Measurements from ENCODE around the gene RENBP. TPM values are rescaled to one million over a fixed set of nuclear protein-coding genes. Genes with fewer than 3 reads are reported as not detected.

RENBP gene
- total RNA-seq, 2 donors from 2014 or later, result 0.66 to 6.0 TPM

DNA sequence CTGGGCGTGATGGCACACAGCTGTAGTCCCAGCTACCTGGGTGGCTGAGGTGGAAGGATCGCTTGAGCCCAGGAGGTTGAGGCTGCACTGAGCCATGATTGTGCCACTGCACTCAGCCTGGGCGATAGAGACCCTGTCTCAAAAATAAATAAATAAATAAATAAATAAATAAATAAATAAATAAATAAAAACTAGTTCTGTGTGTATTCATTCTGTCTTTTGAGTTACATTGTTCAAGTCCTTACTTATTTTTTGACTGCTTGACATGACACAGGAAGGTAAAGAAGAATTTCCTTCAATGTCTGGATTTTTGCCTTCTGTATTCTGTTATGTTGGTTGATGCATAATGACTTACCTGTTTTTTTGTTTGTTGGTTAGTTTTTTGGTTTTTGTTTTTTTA, 7.4 kb downstream of the RENBP start:
- TF ChIP-seq CTCF (IDR thresholded peaks at IDR 0.05), result no peak
- no peak for TF ChIP-seq POLR2A (IDR thresholded peaks at IDR 0.05)
- no peak overlapping the region for H3K27ac ChIP-seq
- no peak for ATAC-seq
- peaks cover 7% of the 10 kb centered on the region for H3K4me1 ChIP-seq
- no peaks in the 10 kb centered on the region for H3K9me3 ChIP-seq
- no peaks in the 10 kb centered on the region for H3K36me3 ChIP-seq (replicated peaks in 1 of 2; ENCODE audit: insufficient read depth in 1 of 2, low read depth in 2 of 2)
- WGBS, 2 donors, result 92 to 98% methylated on average over 2 to 3 of the region's 3 CpGs
- DNase-seq, result no peak
- intact Hi-C loops (cut with DNase I), result no loop called here
- no peaks in the 10 kb centered on the region for H3K27me3 ChIP-seq
- no peak overlapping the region for H3K4me3 ChIP-seq

DNA sequence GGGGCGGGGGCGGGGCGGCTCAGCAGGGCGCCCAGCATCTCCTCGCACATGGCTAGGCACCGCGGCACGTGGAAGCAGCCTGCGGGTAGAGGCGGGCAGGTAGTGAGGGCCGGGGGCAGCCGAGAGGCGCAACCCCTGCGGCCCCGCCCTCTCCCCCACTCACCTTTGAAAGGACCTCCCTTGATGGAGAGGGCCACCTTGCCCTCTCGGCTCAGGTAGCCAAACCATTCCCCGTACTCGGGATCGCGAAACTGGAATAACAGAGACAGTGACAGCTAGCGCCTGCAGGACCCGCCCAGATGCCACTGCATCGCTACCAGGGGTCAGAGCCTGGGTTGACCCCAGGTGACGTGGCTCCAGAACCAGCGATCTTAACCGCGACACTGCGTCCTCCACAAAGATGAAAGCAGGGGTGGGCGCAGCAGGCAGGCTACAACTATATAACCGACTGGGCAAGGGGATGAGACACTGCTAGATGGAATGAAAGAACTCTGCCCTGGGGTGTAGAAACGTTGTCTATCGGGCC, 9.1 kb downstream of the RENBP start:
- TF ChIP-seq POLR2A (IDR thresholded peaks at IDR 0.05), result no peak
- TF ChIP-seq CTCF (IDR thresholded peaks at IDR 0.05), result no peak
- DNase-seq (no peak), ATAC-seq (peak; percentile 1)
- Histone ChIP-seq H3K36me3 (replicated peaks in 1 of 2; ENCODE audit: insufficient read depth in 1 of 2, low read depth in 2 of 2) (no peaks in the 10 kb centered on the region), H3K9me3 (no peaks in the 10 kb centered on the region), H3K4me1 (peaks cover 7% of the 10 kb centered on the region), H3K27me3 (no peaks in the 10 kb centered on the region), H3K4me3 (peak overlapping the region in 1 of 2 donors; percentile 6), H3K27ac (no peak overlapping the region)
- intact Hi-C loops (cut with DNase I), result no loop called here
- WGBS, 2 donors, result 8 to 20% methylated on average over 8 to 24 of the region's 32 CpGs

DNA sequence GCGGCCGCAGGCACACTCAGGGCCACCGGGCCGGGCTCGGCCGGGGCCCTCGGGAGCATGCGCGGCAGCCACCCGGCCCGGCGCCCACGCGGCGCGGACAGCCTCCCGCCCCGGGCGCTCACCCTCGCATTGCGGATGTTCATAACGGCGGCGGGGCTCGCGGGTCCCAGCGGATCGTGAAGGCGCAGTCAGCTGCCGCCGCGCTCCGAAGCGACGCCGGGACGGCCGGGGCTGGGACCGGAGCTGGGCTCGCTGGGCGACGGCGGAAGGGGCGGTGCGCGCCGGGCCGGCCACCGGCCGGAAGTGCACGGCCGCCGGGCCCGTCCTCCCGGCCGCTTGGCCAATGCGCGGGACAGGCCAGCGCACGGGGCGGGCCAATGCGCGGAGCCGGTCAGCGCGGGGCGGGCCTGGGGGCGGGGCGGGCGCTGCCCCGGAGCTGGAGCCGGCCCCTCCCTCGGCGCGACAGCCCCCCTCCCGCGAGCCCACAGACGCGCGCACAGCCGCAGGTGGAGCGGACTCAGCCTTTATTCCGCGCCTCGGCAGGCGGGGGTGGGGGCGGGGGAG, 9.6 kb downstream of the RENBP start, which contains the start of gene NAA10:
NAA10 (minus strand) TSS at position 276 of the 564 bp plus-strand sequence; CDS start at position 143, 133 bp downstream.
- H3K27ac ChIP-seq, result peak within 1 kb of the TSS in 2 of 4 donors; percentile 55 to 64
- intact Hi-C loops (cut with DNase I), result no loop called here

GRCh38 chrX:153934148-153934761, 10.2 kb downstream of the RENBP start:
- peak overlapping the region in 2 of 4 donors; percentile 55 to 64 for H3K27ac ChIP-seq
- ATAC-seq (no peak), DNase-seq (no peak)
- no peaks in the 10 kb centered on the region for H3K27me3 ChIP-seq
- 0 to 3% methylated on average over 4 to 28 of the region's 33 CpGs for WGBS, 2 donors
- no peak for TF ChIP-seq CTCF (IDR thresholded peaks at IDR 0.05)
- no peak for TF ChIP-seq POLR2A (IDR thresholded peaks at IDR 0.05)
- peaks cover 10% of the 10 kb centered on the region for H3K4me1 ChIP-seq
- H3K9me3 ChIP-seq, result no peaks in the 10 kb centered on the region
- peak overlapping the region; percentile 14 to 43 for H3K4me3 ChIP-seq
- intact Hi-C loops (cut with DNase I), result no loop called here
- H3K36me3 ChIP-seq (replicated peaks in 1 of 2; ENCODE audit: insufficient read depth in 1 of 2, low read depth in 2 of 2), result no peaks in the 10 kb centered on the region

More for the DNA sequence above, 9.6 kb downstream of the RENBP start, which contains the start of gene NAA10:
- Histone ChIP-seq H3K4me1 (peaks cover 7% of the 10 kb centered on the region), H3K4me3 (peak within 1 kb of the TSS; percentile 14 to 43), H3K9me3 (no peaks in the 10 kb centered on the region), H3K36me3 (replicated peaks in 1 of 2; ENCODE audit: insufficient read depth in 1 of 2, low read depth in 2 of 2) (no peaks in the 10 kb centered on the region), H3K27me3 (no peaks in the 10 kb centered on the region)
- 0% methylated on average over 42 of the region's 87 CpGs; no CpG with 5 or more reads in 1 of the 2 donors for WGBS, 2 donors
- TF ChIP-seq POLR2A (IDR thresholded peaks at IDR 0.05), result no peak
- no peak for TF ChIP-seq CTCF (IDR thresholded peaks at IDR 0.05)
- peak; percentile 98 for ATAC-seq
- peak; percentile 74 to 84 (median 78) for DNase-seq

Measured in body of pancreas (tissue), 4 donors.